PC-9 (cell line): ENCODE data around the gene PTOV1. TPM values are rescaled to one million over a fixed set of nuclear protein-coding genes. Genes with fewer than 3 reads are reported as not detected.
"Not testable (repeated sequence)": the region's sequence is repeated elsewhere in the genome, so short reads cannot be mapped to it uniquely, and the experiment has no call there.

Experiments used
- BruUV-seq: library from RNA; stranded (reverse); fragments of 400-500 nt; replicated peaks from 2 replicates; lab custom pipeline; 2021; lab: Mats Ljungman, UMichigan
- CTCF ChIA-PET: fragments of 300-600 bp; sonication (Branson Sonifier 250); formaldehyde crosslinking; loops from one replicate; lab custom pipeline; 2022; ENCODE audit warnings: antibody characterized with exemption; lab: Charles Lee
- POLR2A ChIA-PET: fragments of 300-600 bp; sonication (Branson Sonifier 250); formaldehyde crosslinking; loops from one replicate; lab custom pipeline; 2022; ENCODE audit warnings: antibody characterized with exemption; ENCODE audit not compliant: unreplicated experiment; lab: Charles Lee
- DNase-seq, 2 experiments: peaks; one replicate each; pipeline versions ENCODE4 v3.0.0 to v3.0.0-alpha.2; 2015 to 2022; ENCODE audit warnings: mixed read lengths in 1 of 2
- H2AFZ ChIP-seq: fragments of 200-600 bp; sonication (generic); 2 replicates; pipeline ENCODE4 v1.8.1; 2017; ENCODE audit warnings: antibody characterized with exemption
- H3F3A ChIP-seq: fragments of 200-600 bp; sonication (generic); 2 replicates; pipeline ENCODE4 v1.8.1; 2017; ENCODE audit warnings: antibody characterized with exemption, mild to moderate bottlenecking, low read depth; ENCODE audit not compliant: insufficient read depth
- H3K27ac ChIP-seq: fragments of 200-600 bp; sonication (generic); 2 replicates; pipeline ENCODE4 v1.6.1; 2016; ENCODE audit warnings: mixed run types
- H3K27me3 ChIP-seq: fragments of 200-600 bp; sonication (generic); 2 replicates; pipeline ENCODE4 v1.6.1; 2016; ENCODE audit warnings: low read depth, mixed run types; ENCODE audit not compliant: insufficient read depth
- H3K36me3 ChIP-seq: fragments of 200-600 bp; sonication (generic); 2 replicates; pipeline ENCODE4 v1.6.1; 2016; ENCODE audit warnings: low read depth, mixed run types
- H3K4me1 ChIP-seq: fragments of 200-600 bp; sonication (generic); replicated peaks from 2 replicates; pipeline ENCODE4 v1.6.1; 2016; ENCODE audit warnings: mixed run types; ENCODE audit not compliant: insufficient read depth
- H3K4me2 ChIP-seq: fragments of 200-600 bp; sonication (generic); 2 replicates; pipeline ENCODE4 v1.6.1; 2017; ENCODE audit warnings: mixed run types
- H3K4me3 ChIP-seq: fragments of 200-600 bp; sonication (generic); 2 replicates; pipeline ENCODE4 v1.6.1; 2016; ENCODE audit warnings: mixed run types
- H3K79me2 ChIP-seq: fragments of 200-600 bp; sonication (generic); 2 replicates; pipeline ENCODE4 v1.6.1; 2017; ENCODE audit warnings: low read depth, mixed run types
- H3K9me2 ChIP-seq: fragments of 200-600 bp; sonication (generic); 2 replicates; pipeline ENCODE4 v1.8.1; 2017; ENCODE audit warnings: mild to moderate bottlenecking; ENCODE audit not compliant: insufficient read depth
- H3K9me3 ChIP-seq: fragments of 200-600 bp; sonication (generic); 2 replicates; pipeline ENCODE4 v1.8.1; 2016; ENCODE audit warnings: low read depth; ENCODE audit not compliant: insufficient read depth
- H4K20me1 ChIP-seq: fragments of 200-600 bp; sonication (generic); 2 replicates; pipeline ENCODE4 v1.8.1; 2017; ENCODE audit not compliant: insufficient read depth
- CTCF ChIP-seq: fragments of 200-600 bp; sonication (generic); conservative IDR thresholded peaks from 2 replicates; pipeline ENCODE4 v1.6.1; 2017; ENCODE audit warnings: mixed run types, antibody characterized with exemption, mild to moderate bottlenecking, moderate library complexity
- EZH2 ChIP-seq: fragments of 200-600 bp; sonication (generic); IDR thresholded peaks from 2 replicates; pipeline ENCODE4 v1.8.0; 2017; ENCODE audit warnings: antibody characterized with exemption, low read depth
- intact Hi-C: fragments of 100-400 bp; cut with micrococcal nuclease; formaldehyde crosslinking; loops from one replicate; pipeline ENCODE4 v1.10.0; 2022; ENCODE audit not compliant: unreplicated experiment
- total RNA-seq: library from RNA; stranded (reverse); gene quantifications from 2 replicates; pipeline ENCODE4 v1.2.3, GENCODE V29; 2021

Gene PTOV1
- total RNA-seq, 1 experiment from 2014 or later, result 155 TPM

GRCh38 chr19:49817964-49818648 is 32.9 kb upstream of the PTOV1 start, which contains the start of gene MED25:
TSS of gene MED25 (plus strand) at chr19:49818289. CDS start at chr19:49818342, 53 bp downstream.
- H3F3A ChIP-seq, result peaks cover 22% of the 10 kb centered on the region
- peak within 1 kb of the TSS; percentile 72 for H3K27ac ChIP-seq
- intact Hi-C loops, result loop anchor here (1.0 to 5.0 kb wide), 2 partner anchors 32 to 49 kb away; partner anchors contain the start of gene PNKP
- H3K4me1 ChIP-seq, result peaks cover 24% of the 10 kb centered on the region
- DNase-seq, result peak; percentile 69 to 89
- H3K4me3 ChIP-seq, result peak within 1 kb of the TSS; percentile 84
- no peaks in the 10 kb centered on the region for H3K9me2 ChIP-seq
- H4K20me1 ChIP-seq, result no peaks in the 10 kb centered on the region
- H3K36me3 ChIP-seq, result 0 out of 2 replicates have a peak, but pooled peaks cover 8% of the 10 kb centered on the region
- no TSS peak for BruUV-seq
- peaks cover 38% of the 10 kb centered on the region for H3K79me2 ChIP-seq
- TF ChIP-seq CTCF (no peak), EZH2 (no peak)
- ChIA-PET POLR2A (no interaction called here), CTCF (no interaction called here)
- H3K4me2 ChIP-seq, result peak within 1 kb of the TSS; percentile 79
- H3K9me3 ChIP-seq, result no peaks in the 10 kb centered on the region
- peak within 1 kb of the TSS; percentile 85 for H2AFZ ChIP-seq
- H3K27me3 ChIP-seq, result no peaks in the 10 kb centered on the region

DNA sequence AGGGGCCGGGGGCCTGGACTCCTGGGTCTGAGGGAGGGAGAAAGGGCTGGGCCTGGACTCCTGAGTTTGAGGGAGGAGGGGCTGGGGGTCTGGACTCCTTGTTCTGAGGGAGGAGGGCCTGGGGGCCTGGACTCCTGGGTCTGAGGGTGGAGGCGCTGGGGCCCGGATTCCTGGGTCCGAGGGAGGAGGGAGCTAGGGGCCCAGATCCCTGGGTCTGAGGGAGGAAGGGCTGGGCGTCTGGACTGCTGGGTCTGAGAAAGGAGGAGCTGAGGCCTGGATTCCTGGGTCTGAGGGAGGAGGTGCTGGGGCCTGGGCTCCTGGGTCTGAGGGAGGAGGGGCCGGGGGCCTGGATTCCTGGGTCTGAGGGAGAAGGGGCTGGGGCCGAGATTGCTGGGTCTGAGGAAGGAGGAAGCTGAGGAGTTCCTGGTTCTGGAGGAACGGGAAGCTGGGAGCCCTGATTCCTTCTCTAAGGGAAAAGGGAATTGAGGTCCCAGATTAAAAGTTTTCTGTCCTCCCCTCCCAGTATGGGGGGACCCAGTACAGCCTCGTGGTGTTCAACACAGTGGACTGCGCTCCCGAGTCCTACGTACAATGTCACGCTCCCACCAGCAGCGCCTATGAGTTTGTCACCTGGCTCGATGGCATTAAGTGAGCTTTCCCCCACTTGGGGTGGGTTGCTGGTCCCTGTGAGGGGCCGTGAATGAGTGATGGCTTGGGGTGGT is 32.1 kb upstream of the PTOV1 start:
- peaks cover 42% of the 10 kb centered on the region for H3K79me2 ChIP-seq
- 0 out of 2 replicates have a peak, but pooled peaks cover 8% of the 10 kb centered on the region for H3K36me3 ChIP-seq
- H3K27me3 ChIP-seq, result no peaks in the 10 kb centered on the region
- BruUV-seq, result no TSS peak
- intact Hi-C loops, result loop anchor here (5.0 kb wide), 1 partner anchor 48 kb away; the partner anchor contains the start of gene PNKP
- ChIA-PET CTCF (interaction anchor here (0.7 to 1.2 kb wide), 2 partner anchors 32 to 95 kb away, joined by 4 to 7 read pairs; partner anchors contain the start of gene PTOV1), POLR2A (interaction anchor here (0.6 kb wide), 1 partner anchor 87 kb away, joined by 3 read pairs; no protein-coding TSS in a partner anchor)
- peak in 1 of 2 experiments; percentile 18 for DNase-seq
- peak overlapping the region; percentile 84 for H3K4me3 ChIP-seq
- H3K4me2 ChIP-seq, result peak overlapping the region; percentile 79
- H2AFZ ChIP-seq, result peak overlapping the region; percentile 85
- no peak overlapping the region for H3K27ac ChIP-seq
- H4K20me1 ChIP-seq, result peaks cover 7% of the 10 kb centered on the region
- no peak for TF ChIP-seq CTCF
- peaks cover 23% of the 10 kb centered on the region for H3K4me1 ChIP-seq
- peaks cover 22% of the 10 kb centered on the region for H3F3A ChIP-seq
- no peaks in the 10 kb centered on the region for H3K9me3 ChIP-seq
- H3K9me2 ChIP-seq, result no peaks in the 10 kb centered on the region

GRCh38 chr19:49819452-49820115 is 31.4 kb upstream of the PTOV1 start:
- CTCF ChIA-PET, result interaction anchor here (0.7 to 1.2 kb wide), 2 partner anchors 31 to 96 kb away, joined by 4 to 7 read pairs; partner anchors contain the start of gene PTOV1
- POLR2A ChIA-PET, H3K36me3 ChIP-seq, DNase-seq, H3K27me3 ChIP-seq, H3K9me2 ChIP-seq, H3K9me3 ChIP-seq, H2AFZ ChIP-seq, H3K27ac ChIP-seq: not testable (repeated sequence)
- Histone ChIP-seq H3F3A (peaks cover 14% of the 10 kb centered on the region), H3K4me3 (peak overlapping the region; percentile 84; the same call in 1 of the 2 replicates), H3K4me1 (peaks cover 16% of the 10 kb centered on the region), H4K20me1 (peaks cover 13% of the 10 kb centered on the region), H3K79me2 (peaks cover 42% of the 10 kb centered on the region), H3K4me2 (peak overlapping the region; percentile 79)
- intact Hi-C loops, result loop anchor here (5.0 kb wide), 1 partner anchor 48 kb away; the partner anchor contains the start of gene PNKP
- BruUV-seq, result TSS peak; percentile 24
